H1 (cell line): ENCODE results near the gene MSN. TPM values are rescaled to one million over a fixed set of nuclear protein-coding genes. Genes with fewer than 3 reads are reported as not detected.

Experiments
- CTCF ChIA-PET: fragments of 300-600 bp; sonication (Branson Sonifier 250); formaldehyde crosslinking; loops from one replicate; lab custom pipeline; 2021; ENCODE audit not compliant: partially characterized antibody; lab: Charles Lee
- POLR2A ChIA-PET: fragments of 300-600 bp; sonication (Branson Sonifier 250); formaldehyde crosslinking; loops from one replicate; lab custom pipeline; 2021; ENCODE audit warnings: inconsistent platforms; ENCODE audit not compliant: partially characterized antibody; lab: Charles Lee
- DNase-seq, 2 experiments: peaks; one replicate each; pipeline versions ENCODE4 v3.0.0 to v3.0.0-alpha.2; 2010 to 2022; ENCODE audit warnings: low spot score in 2 of 2, low read depth in 1 of 2, mixed read lengths in 1 of 2
- FAIRE-seq: peaks from 2 replicates; lab custom pipeline; 2011; peaks lifted over from hg19 to GRCh38; lab: Jason Lieb, UNC
- H2AFZ ChIP-seq: 2 replicates; pipeline ENCODE4 v1.8.1; 2012; ENCODE audit warnings: low read length, inconsistent platforms
- H2AK5ac ChIP-seq: 2 replicates; pipeline ENCODE4 v1.6.1; 2013; ENCODE audit warnings: low read depth, low read length
- H2BK120ac ChIP-seq: replicated peaks from 2 replicates; pipeline ENCODE3; 2013; ENCODE audit warnings: low read depth, low read length, inconsistent platforms
- H2BK12ac ChIP-seq: 2 replicates; pipeline ENCODE4 v1.6.1; 2013; ENCODE audit warnings: low read depth, low read length
- H2BK15ac ChIP-seq: 2 replicates; pipeline ENCODE4 v1.6.1; 2013; ENCODE audit warnings: low read length
- H2BK20ac ChIP-seq: 2 replicates; pipeline ENCODE4 v1.6.1; 2013; ENCODE audit warnings: low read length
- H2BK5ac ChIP-seq: 2 replicates; pipeline ENCODE4 v1.6.1; 2013; ENCODE audit warnings: low read depth, low read length
- H3K14ac ChIP-seq: 2 replicates; pipeline ENCODE4 v1.6.1; 2013; ENCODE audit warnings: inconsistent platforms; ENCODE audit not compliant: insufficient read length
- H3K18ac ChIP-seq: 2 replicates; pipeline ENCODE4 v1.6.1; 2013; ENCODE audit warnings: low read length; ENCODE audit errors: extremely low read depth
- H3K23ac ChIP-seq: 2 replicates; pipeline ENCODE4 v1.6.1; 2013; ENCODE audit warnings: inconsistent platforms; ENCODE audit not compliant: insufficient read length
- H3K23me2 ChIP-seq: 2 replicates; pipeline ENCODE4 v1.6.1; 2013; ENCODE audit warnings: low read depth, low read length
- H3K27ac ChIP-seq: 2 replicates; pipeline ENCODE4 v1.6.1; 2011; ENCODE audit warnings: low read depth, low read length, inconsistent platforms
- H3K27me3 ChIP-seq, 4 experiments: replicated peaks in 1 of 4; 1 replicate in 1 of 4; 2 replicates in 3 of 4; pipeline versions ENCODE4 v1.6.1 to v1.8.1; 2011 to 2013; ENCODE audit warnings: low read length in 3 of 4, mild to moderate bottlenecking in 3 of 4, inconsistent platforms in 2 of 4, mixed read lengths in 2 of 4, moderate library complexity in 1 of 4; ENCODE audit not compliant: control insufficient read depth in 3 of 4, insufficient read depth in 3 of 4; ENCODE audit errors: extremely low read depth in 1 of 4
- H3K36me3 ChIP-seq, 4 experiments: 2 replicates each; pipeline versions ENCODE4 v1.6.1 to v1.8.1; 2011 to 2013; ENCODE audit warnings: mild to moderate bottlenecking in 4 of 4, low read length in 3 of 4, moderate library complexity in 2 of 4, control low read depth in 1 of 4, inconsistent platforms in 1 of 4; ENCODE audit not compliant: insufficient read depth in 4 of 4, control insufficient read depth in 2 of 4
- H3K4ac ChIP-seq: replicated peaks from 2 replicates; pipeline ENCODE3; 2013; ENCODE audit warnings: low read length, low read depth, mixed read lengths, inconsistent platforms; ENCODE audit not compliant: insufficient read length
- H3K4me1 ChIP-seq, 4 experiments: replicated peaks in 1 of 4; 1 replicate in 1 of 4; 2 replicates in 3 of 4; pipeline versions ENCODE4 v1.6.1 to v1.8.1; 2011 to 2013; ENCODE audit warnings: low read length in 3 of 4, inconsistent platforms in 2 of 4, mixed read lengths in 1 of 4; ENCODE audit not compliant: insufficient read depth in 4 of 4, control insufficient read depth in 3 of 4
- H3K4me2 ChIP-seq, 2 experiments: 2 replicates each; pipeline versions ENCODE4 v1.6.1 to v1.8.1; 2011 to 2013; ENCODE audit warnings: low read depth in 2 of 2, low read length in 2 of 2, control low read depth in 1 of 2, inconsistent platforms in 1 of 2, mild to moderate bottlenecking in 1 of 2; ENCODE audit not compliant: insufficient read depth in 1 of 2
- H3K4me3 ChIP-seq, 4 experiments: fragments of 200-600, 300-600 bp in 1 of 4; sonication (generic), shearing (Covaris generic), sonication (Bioruptor Twin) in 1 of 4; 2 replicates each; pipeline versions ENCODE4 v1.5.1 to v1.8.1; 2011 to 2016; ENCODE audit warnings: low read length in 4 of 4, low read depth in 3 of 4, control low read depth in 2 of 4, inconsistent platforms in 2 of 4, mild to moderate bottlenecking in 2 of 4, mixed read lengths in 1 of 4, moderate library complexity in 1 of 4; ENCODE audit not compliant: insufficient read depth in 2 of 4; ENCODE audit errors: extremely low read depth in 1 of 4
- H3K56ac ChIP-seq: replicated peaks from 2 replicates; pipeline ENCODE3; 2013; ENCODE audit warnings: low read depth, mild to moderate bottlenecking, mixed read lengths, low read length, inconsistent platforms; ENCODE audit not compliant: insufficient read length
- H3K79me1 ChIP-seq: 2 replicates; pipeline ENCODE4 v1.6.1; 2013; ENCODE audit warnings: low read depth, low read length, control low read depth
- H3K79me2 ChIP-seq, 2 experiments: 2 replicates each; pipeline versions ENCODE4 v1.6.1 to v1.8.1; 2012 to 2013; ENCODE audit warnings: low read length in 2 of 2, mild to moderate bottlenecking in 2 of 2, inconsistent platforms in 1 of 2; ENCODE audit not compliant: insufficient read depth in 2 of 2, control insufficient read depth in 1 of 2
- H3K9ac ChIP-seq, 4 experiments: replicated peaks in 1 of 4; 1 replicate in 1 of 4; 2 replicates in 3 of 4; pipeline versions ENCODE4 v1.6.1 to v1.8.1; 2011 to 2013; ENCODE audit warnings: low read depth in 3 of 4, low read length in 3 of 4, control low read depth in 2 of 4, mild to moderate bottlenecking in 2 of 4, moderate library complexity in 2 of 4, inconsistent platforms in 1 of 4; ENCODE audit errors: extremely low read depth in 1 of 4
- H3K9me3 ChIP-seq, 2 experiments: 2 replicates each; pipeline versions ENCODE4 v1.6.1 to v1.8.1; 2012 to 2013; ENCODE audit warnings: mild to moderate bottlenecking in 2 of 2, moderate library complexity in 2 of 2, control low read depth in 1 of 2, inconsistent platforms in 1 of 2, low read depth in 1 of 2, low read length in 1 of 2, mixed read lengths in 1 of 2; ENCODE audit not compliant: insufficient read depth in 2 of 2
- H4K20me1 ChIP-seq, 2 experiments: replicated peaks in 1 of 2; 2 replicates each; pipeline versions ENCODE3 to v1.8.1; 2011 to 2013; ENCODE audit warnings: inconsistent platforms in 2 of 2, low read length in 2 of 2, mild to moderate bottlenecking in 1 of 2; ENCODE audit not compliant: insufficient read depth in 2 of 2, control insufficient read depth in 1 of 2
- H4K5ac ChIP-seq: 2 replicates; pipeline ENCODE4 v1.6.1; 2013; ENCODE audit warnings: low read length, low read depth, mixed read lengths, inconsistent platforms; ENCODE audit not compliant: insufficient read length
- H4K8ac ChIP-seq: 2 replicates; pipeline ENCODE4 v1.8.0; 2013; ENCODE audit warnings: mild to moderate bottlenecking, moderate library complexity, low read length, inconsistent platforms; ENCODE audit not compliant: insufficient read depth; ENCODE audit errors: extremely low read depth
- H4K91ac ChIP-seq: replicated peaks from 2 replicates; pipeline ENCODE3; 2013; ENCODE audit warnings: low read length, mixed read lengths, inconsistent platforms; ENCODE audit not compliant: insufficient read length
- HDAC6 ChIP-seq: IDR thresholded peaks from one replicate; pipeline ENCODE4 v1.7.1; 2012; ENCODE audit warnings: low read depth, mild to moderate bottlenecking, inconsistent platforms, low read length, moderate library complexity
- KDM5A ChIP-seq: fragments of 200-600 bp; IDR thresholded peaks from 2 replicates; pipeline ENCODE4 v1.7.1; 2012; ENCODE audit warnings: mild to moderate bottlenecking, low read length, inconsistent platforms, mixed read lengths
- POLR2A ChIP-seq, 2 experiments: IDR thresholded peaks; 1 replicate in 1 of 2; 2 replicates in 1 of 2; pipeline ENCODE4 v1.6.1; 2011; ENCODE audit warnings: low read depth in 2 of 2, low read length in 2 of 2, mild to moderate bottlenecking in 2 of 2; ENCODE audit errors: control extremely low read depth in 1 of 2
- RBBP5 ChIP-seq: IDR thresholded peaks from 2 replicates; pipeline ENCODE4 v1.7.1; 2012; ENCODE audit warnings: low read depth, mild to moderate bottlenecking, inconsistent platforms, low read length, moderate library complexity, borderline replicate concordance
- WGBS, 2 experiments: shearing (Covaris generic) in 1 of 2; methylation state at CpG; one replicate each; pipeline versions ENCODE4 v1.1.6 to v1.1.7; 2013 to 2015; ENCODE audit warnings: low lambda C conversion rate in 2 of 2, mixed read lengths in 2 of 2, inconsistent platforms in 1 of 2, low coverage in 1 of 2, missing lambda C conversion rate in 1 of 2; ENCODE audit not compliant: insufficient replicate concordance in 2 of 2, insufficient coverage in 1 of 2, insufficient read length in 1 of 2; ENCODE audit errors: extremely low coverage in 1 of 2, missing lambda C conversion rate in 1 of 2; 5-methylcytosine and 5-hydroxymethylcytosine counted together
- polyA plus RNA-seq, 7 experiments: library from polyadenylated mRNA; depleted of rRNA in 3 of 7; stranded (reverse) in 5 of 7; unstranded in 2 of 7; fragments of >200 nt in 5 of 7; fragments of 200-250 nt in 2 of 7; gene quantifications; 1 replicate in 5 of 7; 2 replicates in 1 of 7; 4 replicates in 1 of 7; pipeline versions ENCODE4 v1.2.1 to v1.2.3, GENCODE V29; 2011 to 2013; ENCODE audit warnings: missing spikeins in 2 of 7, mixed read lengths in 2 of 7
- total RNA-seq: library from RNA; stranded (reverse); fragmentation: NEBNext Ultra II Directional; extraction: Animal tissue kit (Norgen Biotek cat#: 25700); gene quantifications from 2 replicates; pipeline ENCODE4 v1.2.1, GENCODE V29; 2021

Gene MSN
- total and polyA plus RNA-seq, 2 of the 8 experiments (the other 6 are each of a cell fraction or from before 2014, with no cell fraction given), result 112 to 133 TPM

GRCh38 chrX:65644621-65645289 is 22.7 kb upstream of the MSN start:
- no peak overlapping the region for H3K18ac ChIP-seq
- no peak overlapping the region for H3K27ac ChIP-seq
- no peaks in the 10 kb centered on the region for H3K23me2 ChIP-seq
- H4K20me1 ChIP-seq, result no peaks in the 10 kb centered on the region
- no peak for TF ChIP-seq RBBP5
- TF ChIP-seq POLR2A (IDR thresholded peaks at IDR 0.05; ENCODE audit: control extremely low read depth in 1 of 2, low read depth in 2 of 2, low read length in 2 of 2), result no peak
- no peak for TF ChIP-seq KDM5A
- no peak for TF ChIP-seq HDAC6
- TF ChIP-seq, all 59 proteins: peak for 0
- Histone ChIP-seq H3K23ac (no peak overlapping the region), H2BK120ac (no peak overlapping the region), H3K56ac (no peak overlapping the region), H3K79me1 (no peaks in the 10 kb centered on the region), H3K4me2 (no peak overlapping the region), H3K27me3 (no peaks in the 10 kb centered on the region), H3K14ac (no peak overlapping the region), H3K4me1 (no peaks in the 10 kb centered on the region), H2BK15ac (no peak overlapping the region), H2BK20ac (no peak overlapping the region), H4K5ac (no peak overlapping the region), H2BK5ac (no peak overlapping the region), H3K4me3 (no peak overlapping the region), H2BK12ac (no peak overlapping the region), H3K36me3 (no peaks in the 10 kb centered on the region), H2AK5ac (no peak overlapping the region), H3K9me3 (no peaks in the 10 kb centered on the region), H3K79me2 (no peaks in the 10 kb centered on the region), H4K91ac (no peak overlapping the region), H3K9ac (no peak overlapping the region), H4K8ac (no peak overlapping the region), H3K4ac (no peak overlapping the region), H2AFZ (no peak overlapping the region)
- DNase-seq (no peak), FAIRE-seq (no peak)
- 91% methylated on average over 1 of the region's 1 CpG; no CpG with 5 or more reads in 1 of the 2 experiments for WGBS, 2 experiments
- ChIA-PET POLR2A (no interaction called here), CTCF (no interaction called here)
